A673 (cell line): ENCODE data around the gene GJB3. TPM values are rescaled to one million over a fixed set of nuclear protein-coding genes. Genes with fewer than 3 reads are reported as not detected.

Source experiments
- BruUV-seq: library from RNA; stranded (reverse); fragments of 400-500 nt; replicated peaks from 2 replicates; lab custom pipeline; 2021; lab: Mats Ljungman, UMichigan
- CTCF ChIA-PET: fragments of 300-600 bp; sonication (Branson Sonifier 250); formaldehyde crosslinking; loops from one replicate; lab custom pipeline; 2022; ENCODE audit warnings: antibody characterized with exemption; lab: Charles Lee
- POLR2A ChIA-PET: fragments of 300-600 bp; sonication (Branson Sonifier 250); formaldehyde crosslinking; loops from one replicate; lab custom pipeline; 2022; ENCODE audit warnings: antibody characterized with exemption; ENCODE audit not compliant: low non-redundant PET; lab: Charles Lee
- DNase-seq: peaks from one replicate; pipeline ENCODE4 v3.0.0-alpha.2; 2015; ENCODE audit warnings: low spot score
- H3K27ac ChIP-seq: fragments of 200-600 bp; sonication (generic); 2 replicates; pipeline ENCODE4 v1.5.1; 2016; ENCODE audit warnings: mixed run types, low read depth, mild to moderate bottlenecking, mixed read lengths, antibody characterized with exemption, low read length; ENCODE audit not compliant: poor library complexity, severe bottlenecking
- H3K27me3 ChIP-seq: fragments of 200-600 bp; sonication (generic); replicated peaks from 2 replicates; pipeline ENCODE4 v1.6.1; 2017; ENCODE audit warnings: mixed run types, low read depth, mild to moderate bottlenecking, mixed read lengths, antibody characterized with exemption, low read length; ENCODE audit not compliant: insufficient read depth, poor library complexity
- H3K36me3 ChIP-seq: fragments of 200-600 bp; sonication (generic); 2 replicates; pipeline ENCODE4 v1.6.1; 2016; ENCODE audit warnings: mixed run types, mild to moderate bottlenecking, mixed read lengths, antibody characterized with exemption, low read length; ENCODE audit not compliant: insufficient read depth, poor library complexity, severe bottlenecking
- H3K4me1 ChIP-seq: fragments of 200-600 bp; sonication (generic); 2 replicates; pipeline ENCODE4 v1.6.1; 2017; ENCODE audit warnings: mixed run types, mild to moderate bottlenecking, mixed read lengths, antibody characterized with exemption, low read length; ENCODE audit not compliant: insufficient read depth, poor library complexity, severe bottlenecking
- H3K4me3 ChIP-seq: fragments of 200-600 bp; sonication (generic); 2 replicates; pipeline ENCODE4 v1.5.1; 2016; ENCODE audit warnings: low read depth, mixed run types, mild to moderate bottlenecking, mixed read lengths, low read length; ENCODE audit not compliant: poor library complexity, severe bottlenecking
- H3K9me3 ChIP-seq: fragments of 200-600 bp; sonication (generic); 2 replicates; pipeline ENCODE4 v1.6.1; 2016; ENCODE audit warnings: mixed run types, low read depth, mild to moderate bottlenecking, mixed read lengths, antibody characterized with exemption, low read length; ENCODE audit not compliant: poor library complexity, severe bottlenecking
- CTCF ChIP-seq: fragments of 300-800, 200-600 bp; sonication (generic); conservative IDR thresholded peaks from 2 replicates; pipeline ENCODE4 v1.5.1; 2017; ENCODE audit warnings: low read depth, mild to moderate bottlenecking, antibody characterized with exemption, low read length, moderate library complexity, mixed read lengths
- EZH2 ChIP-seq: fragments of 200-600 bp; sonication (generic); IDR thresholded peaks from 2 replicates; pipeline ENCODE4 v1.6.1; 2017; ENCODE audit warnings: borderline replicate concordance, low read depth, mild to moderate bottlenecking, mixed read lengths, antibody characterized with exemption, low read length; ENCODE audit not compliant: poor library complexity, severe bottlenecking
- intact Hi-C: fragments of 100-400 bp; cut with micrococcal nuclease; formaldehyde crosslinking; loops from one replicate; pipeline ENCODE4 v1.10.0; 2022; ENCODE audit not compliant: unreplicated experiment
- total RNA-seq: library from RNA; stranded (reverse); gene quantifications from 2 replicates; pipeline ENCODE4 v1.2.3, GENCODE V29; 2021

GJB3 gene
- total RNA-seq, 1 experiment from 2014 or later, result not detected

- no peaks in the 10 kb centered on the region for H3K9me3 ChIP-seq
- POLR2A ChIA-PET, result no interaction called here
- H3K4me1 ChIP-seq, result no peaks in the 10 kb centered on the region
- no peaks in the 10 kb centered on the region for H3K36me3 ChIP-seq
- CTCF ChIA-PET, result no interaction called here
- TF ChIP-seq CTCF, result no peak
- no peak for TF ChIP-seq EZH2
- H3K4me3 ChIP-seq, result no peak overlapping the region
- intact Hi-C loops, result no loop called here
- no TSS peak for BruUV-seq
- H3K27me3 ChIP-seq, result no peaks in the 10 kb centered on the region
- DNase-seq, result no peak
- no peak overlapping the region for H3K27ac ChIP-seq
These were observed 41.2 kb downstream of the GJB3 start for GRCh38 chr1:34822202-34822601.

- CTCF ChIA-PET, result no interaction called here
- BruUV-seq, result no TSS peak
- Histone ChIP-seq H3K9me3 (no peaks in the 10 kb centered on the region), H3K4me3 (no peak overlapping the region), H3K27ac (no peak overlapping the region), H3K27me3 (no peaks in the 10 kb centered on the region), H3K36me3 (no peaks in the 10 kb centered on the region), H3K4me1 (no peaks in the 10 kb centered on the region)
- POLR2A ChIA-PET, result no interaction called here
- no peak for DNase-seq
- TF ChIP-seq CTCF (no peak), EZH2 (no peak)
- intact Hi-C loops, result no loop called here
These were observed 43.9 kb downstream of the GJB3 start for GRCh38 chr1:34824817-34825454.

GRCh38 chr1:34825455-34826091, 44.6 kb downstream of the GJB3 start:
- no peak for DNase-seq
- intact Hi-C loops, result no loop called here
- Histone ChIP-seq H3K36me3 (no peaks in the 10 kb centered on the region), H3K27ac (no peak overlapping the region), H3K4me1 (no peaks in the 10 kb centered on the region), H3K9me3 (no peaks in the 10 kb centered on the region), H3K27me3 (no peaks in the 10 kb centered on the region), H3K4me3 (no peak overlapping the region)
- ChIA-PET POLR2A (no interaction called here), CTCF (no interaction called here)
- TF ChIP-seq CTCF, result no peak
- no peak for TF ChIP-seq EZH2
- no TSS peak for BruUV-seq
